Ovary (tissue), 3 donors: ENCODE measurements around the gene GPR180.

ENCODE experiments used
- EP300 ChIP-seq: sonication (generic); formaldehyde crosslinking; IDR thresholded peaks from one replicate; pipeline ENCODE4 v1.6.1; 2017; ENCODE audit warnings: antibody characterized with exemption
- POLR2A ChIP-seq: fragments of 450-650 bp; IDR thresholded peaks from one replicate; pipeline ENCODE4 v1.6.1; 2017; ENCODE audit warnings: antibody characterized with exemption, mild to moderate bottlenecking, moderate library complexity
- TF ChIP-seq, protein P1 (sequence below), 3 donors: fragments of 450-650 bp in 2 of 3; fragments of 200-600 bp in 1 of 3; IDR thresholded peaks; one replicate each; pipeline versions ENCODE4 v1.5.1 to v1.8.0; 2016 to 2022; ENCODE audit warnings: antibody characterized with exemption in 3 of 3, mild to moderate bottlenecking in 1 of 3
- donor health status: DM: no; HTN: no; CAD: no.

DNA sequence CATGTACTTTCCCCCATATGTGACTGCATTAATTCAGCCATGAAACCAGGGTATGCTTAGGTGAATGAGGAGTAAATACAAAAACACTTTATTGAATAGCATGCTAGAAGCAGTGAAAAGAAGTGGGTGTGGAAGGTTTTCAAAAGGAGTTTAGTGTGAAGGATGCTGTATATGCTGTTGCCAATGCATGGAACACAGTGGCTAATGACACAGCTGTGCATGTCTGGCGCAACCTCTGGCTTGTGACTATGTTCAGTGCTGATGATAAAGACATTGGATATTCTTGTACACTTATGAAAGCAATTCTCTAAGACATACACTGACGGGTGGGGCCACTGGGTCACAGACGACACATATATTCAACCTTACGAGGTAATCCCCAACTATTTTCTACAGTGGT lies 55.5 kb downstream of the GPR180 start:
- TF ChIP-seq, protein P1, sequence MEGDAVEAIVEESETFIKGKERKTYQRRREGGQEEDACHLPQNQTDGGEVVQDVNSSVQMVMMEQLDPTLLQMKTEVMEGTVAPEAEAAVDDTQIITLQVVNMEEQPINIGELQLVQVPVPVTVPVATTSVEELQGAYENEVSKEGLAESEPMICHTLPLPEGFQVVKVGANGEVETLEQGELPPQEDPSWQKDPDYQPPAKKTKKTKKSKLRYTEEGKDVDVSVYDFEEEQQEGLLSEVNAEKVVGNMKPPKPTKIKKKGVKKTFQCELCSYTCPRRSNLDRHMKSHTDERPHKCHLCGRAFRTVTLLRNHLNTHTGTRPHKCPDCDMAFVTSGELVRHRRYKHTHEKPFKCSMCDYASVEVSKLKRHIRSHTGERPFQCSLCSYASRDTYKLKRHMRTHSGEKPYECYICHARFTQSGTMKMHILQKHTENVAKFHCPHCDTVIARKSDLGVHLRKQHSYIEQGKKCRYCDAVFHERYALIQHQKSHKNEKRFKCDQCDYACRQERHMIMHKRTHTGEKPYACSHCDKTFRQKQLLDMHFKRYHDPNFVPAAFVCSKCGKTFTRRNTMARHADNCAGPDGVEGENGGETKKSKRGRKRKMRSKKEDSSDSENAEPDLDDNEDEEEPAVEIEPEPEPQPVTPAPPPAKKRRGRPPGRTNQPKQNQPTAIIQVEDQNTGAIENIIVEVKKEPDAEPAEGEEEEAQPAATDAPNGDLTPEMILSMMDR (IDR thresholded peaks at IDR 0.05): no peak
- TF ChIP-seq EP300 (no peak), POLR2A (no peak)
